Ishikawa (cell line): ENCODE data around the gene CLDN7.

Experiments
- CEBPB ChIP-seq: IDR thresholded peaks from 2 replicates; pipeline ENCODE4 v1.6.1; 2012
- CREB1 ChIP-seq: IDR thresholded peaks from 2 replicates; pipeline ENCODE4 v1.6.1; 2012; ENCODE audit warnings: low read depth
- EGR1 ChIP-seq: IDR thresholded peaks from 2 replicates; pipeline ENCODE4 v1.6.1; 2012
- EP300 ChIP-seq: IDR thresholded peaks from 2 replicates; pipeline ENCODE4 v1.6.1; 2012; ENCODE audit warnings: borderline replicate concordance
- FOXM1 ChIP-seq: IDR thresholded peaks from 2 replicates; pipeline ENCODE4 v1.6.1; 2012; ENCODE audit warnings: low read depth, borderline replicate concordance
- MAX ChIP-seq: IDR thresholded peaks from 2 replicates; pipeline ENCODE4 v1.6.1; 2012
- NFIC ChIP-seq: IDR thresholded peaks from 2 replicates; pipeline ENCODE4 v1.6.1; 2012
- RAD21 ChIP-seq: IDR thresholded peaks from 2 replicates; pipeline ENCODE4 v1.6.1; 2012; ENCODE audit warnings: low read depth
- REST ChIP-seq: IDR thresholded peaks from 2 replicates; pipeline ENCODE4 v1.6.1; 2012; ENCODE audit warnings: low read depth, mild to moderate bottlenecking
- TAF1 ChIP-seq: IDR thresholded peaks from 2 replicates; pipeline ENCODE4 v1.6.1; 2012; ENCODE audit warnings: low read depth, mild to moderate bottlenecking
- TEAD4 ChIP-seq: IDR thresholded peaks from 2 replicates; pipeline ENCODE4 v1.6.1; 2012
- USF1 ChIP-seq: IDR thresholded peaks from 2 replicates; pipeline ENCODE4 v1.6.1; 2012
- YY1 ChIP-seq: IDR thresholded peaks from 2 replicates; pipeline ENCODE4 v1.6.1; 2012; ENCODE audit warnings: low read depth
- ZBTB7A ChIP-seq: IDR thresholded peaks from 2 replicates; pipeline ENCODE4 v1.6.1; 2012; ENCODE audit warnings: low read depth

GRCh38 chr17:7282752-7283321, 20.6 kb upstream of the CLDN7 start:
- TF ChIP-seq FOXM1 = no peak
- no peak for TF ChIP-seq CREB1
- TF ChIP-seq YY1 = no peak
- TF ChIP-seq REST = no peak
- TF ChIP-seq EGR1 = no peak
- TF ChIP-seq ZBTB7A = no peak
- TF ChIP-seq EP300 = no peak
- TF ChIP-seq TEAD4 = no peak
- no peak for TF ChIP-seq MAX
- no peak for TF ChIP-seq USF1
- no peak for TF ChIP-seq RAD21
- TF ChIP-seq TAF1 = no peak
- no peak for TF ChIP-seq CEBPB
- TF ChIP-seq NFIC = no peak
